Body of pancreas (tissue), 4 donors: ENCODE data around the gene JAKMIP3.

Experiments used
- CTCF ChIP-seq, 7 experiments: fragments of 450-650 bp in 4 of 7; fragments of 200-600 bp in 3 of 7; sonication (generic) in 3 of 7; IDR thresholded peaks; one replicate each; pipeline ENCODE4 v1.5.1; 2016 to 2019; ENCODE audit warnings: antibody characterized with exemption in 7 of 7
- POLR2A ChIP-seq, 3 donors: fragments of 450-650 bp; IDR thresholded peaks; one replicate each; pipeline ENCODE4 v1.6.1; 2016; ENCODE audit warnings: antibody characterized with exemption in 3 of 3, mild to moderate bottlenecking in 2 of 3

GRCh38 chr10:132041340-132041739, 24.4 kb upstream of the JAKMIP3 start:
- no peak for TF ChIP-seq POLR2A (IDR thresholded peaks at IDR 0.05)
- no peak for TF ChIP-seq CTCF (IDR thresholded peaks at IDR 0.05)
